Thyroid gland (tissue), 4 donors: Measurements from ENCODE around the gene TNNI3. TPM values are rescaled to one million over a fixed set of nuclear protein-coding genes. Genes with fewer than 3 reads are reported as not detected.

Experiments used
- DNase-seq, 2 donors: peaks; one replicate each; pipeline ENCODE4 v3.0.0-alpha.2; 2019
- H3K27ac ChIP-seq, 3 donors: fragments of 200-600 bp; sonication (generic); 1 replicate in 2 of 3; 2 replicates in 1 of 3; pipeline ENCODE4 v1.5.1; 2016 to 2019; ENCODE audit warnings: mild to moderate bottlenecking in 1 of 3, moderate library complexity in 1 of 3
- H3K27me3 ChIP-seq: fragments of 200-600 bp; sonication (generic); one replicate; pipeline ENCODE4 v1.5.1; 2019
- H3K36me3 ChIP-seq, 2 donors: fragments of 200-600 bp; sonication (generic); one replicate each; pipeline ENCODE4 v1.5.1; 2016 to 2019
- H3K4me1 ChIP-seq, 2 donors: fragments of 200-600 bp; sonication (generic); one replicate each; pipeline ENCODE4 v1.5.1; 2017 to 2019
- H3K4me3 ChIP-seq, 3 donors: fragments of 200-600 bp; sonication (generic); replicated peaks in 1 of 3; 1 replicate in 2 of 3; 2 replicates in 1 of 3; pipeline ENCODE4 v1.5.1; 2016; ENCODE audit warnings: mild to moderate bottlenecking in 1 of 3
- H3K9me3 ChIP-seq: fragments of 200-600 bp; sonication (generic); one replicate; pipeline ENCODE4 v1.5.1; 2017
- CTCF ChIP-seq, 6 experiments: fragments of 200-600 bp in 3 of 6; fragments of 450-650 bp in 3 of 6; sonication (generic) in 3 of 6; IDR thresholded peaks; one replicate each; pipeline ENCODE4 v1.5.1; 2016 to 2019; ENCODE audit warnings: antibody characterized with exemption in 6 of 6, mild to moderate bottlenecking in 2 of 6, inconsistent platforms in 1 of 6, moderate library complexity in 1 of 6
- POLR2A ChIP-seq, 2 donors: fragments of 450-650 bp; IDR thresholded peaks; one replicate each; pipeline ENCODE4 v1.6.1; 2017; ENCODE audit warnings: antibody characterized with exemption in 2 of 2, mild to moderate bottlenecking in 2 of 2, moderate library complexity in 1 of 2
- WGBS, 2 donors: methylation state at CpG; one replicate each; pipeline ENCODE4 v1.1.5; 2017; 5-methylcytosine and 5-hydroxymethylcytosine counted together
- intact Hi-C: fragments of 100-400 bp; cut with DNase I; formaldehyde crosslinking; loops from one replicate; pipeline ENCODE4 v1.15.1; 2023
- total RNA-seq, 4 donors: library from RNA; depleted of rRNA; stranded (reverse); fragments of >200 nt; gene quantifications; one replicate each; pipeline ENCODE4 v1.2.3, GENCODE V29; 2016

The TNNI3 gene
- total RNA-seq, 4 donors from 2014 or later: not detected

- no peak within 1 kb of the TSS for H3K27ac ChIP-seq
- H3K27me3 ChIP-seq: peaks cover 17% of the 10 kb centered on the region
- DNase-seq: no peak
- H3K4me3 ChIP-seq: no peak within 1 kb of the TSS
- H3K36me3 ChIP-seq: no peaks in the 10 kb centered on the region
- H3K9me3 ChIP-seq: no peaks in the 10 kb centered on the region
- TF ChIP-seq CTCF (IDR thresholded peaks at IDR 0.05) (no peak), POLR2A (IDR thresholded peaks at IDR 0.05) (no peak)
- peaks cover 0 to 7% of the 10 kb centered on the region in 2 donors for H3K4me1 ChIP-seq
- intact Hi-C loops: loop anchor here (10.0 kb wide), 1 partner anchor 475 kb away; the partner anchor contains the start of gene ZNF784
- 15 to 21% methylated on average over 15 to 18 of the region's 18 CpGs for WGBS, 2 donors
Observed at GRCh38 chr19:55149078-55150003, 8.2 kb downstream of the TNNI3 start, which contains the start of gene TNNT1. Gene TNNT1, minus strand, starts transcription at chr19:55149206. Its CDS starts 2,049 bp downstream, at chr19:55147157.

GRCh38 chr19:55147545-55148251 is 9.8 kb downstream of the TNNI3 start:
- WGBS, 2 donors: 9 to 27% methylated on average over 3 to 7 of the region's 9 CpGs
- Histone ChIP-seq H3K36me3 (no peaks in the 10 kb centered on the region), H3K4me1 (peaks cover 0 to 7% of the 10 kb centered on the region in 2 donors), H3K4me3 (no peak overlapping the region), H3K27me3 (peaks cover 22% of the 10 kb centered on the region), H3K9me3 (no peaks in the 10 kb centered on the region), H3K27ac (no peak overlapping the region)
- TF ChIP-seq POLR2A (IDR thresholded peaks at IDR 0.05) (no peak), CTCF (IDR thresholded peaks at IDR 0.05) (no peak)
- no peak for DNase-seq
- intact Hi-C loops: loop anchor here (10.0 kb wide), 1 partner anchor 477 kb away; the partner anchor contains the start of gene ZNF784

GRCh38 chr19:55146705-55147273 is 10.7 kb downstream of the TNNI3 start:
- no peaks in the 10 kb centered on the region for H3K9me3 ChIP-seq
- peaks cover 0 to 7% of the 10 kb centered on the region in 2 donors for H3K4me1 ChIP-seq
- WGBS, 2 donors: 0 to 3% methylated on average over 9 to 10 of the region's 27 CpGs
- DNase-seq: no peak
- intact Hi-C loops: loop anchor here (10.0 kb wide), 1 partner anchor 478 kb away; the partner anchor contains the start of gene ZNF784
- no peak overlapping the region for H3K4me3 ChIP-seq
- no peak overlapping the region for H3K27ac ChIP-seq
- peaks cover 25% of the 10 kb centered on the region for H3K27me3 ChIP-seq
- no peaks in the 10 kb centered on the region for H3K36me3 ChIP-seq
- TF ChIP-seq CTCF (IDR thresholded peaks at IDR 0.05) (no peak), POLR2A (IDR thresholded peaks at IDR 0.05) (no peak)

- H3K4me1 ChIP-seq: peaks cover 0 to 7% of the 10 kb centered on the region in 2 donors
- H3K4me3 ChIP-seq: no peak overlapping the region
- TF ChIP-seq POLR2A (IDR thresholded peaks at IDR 0.05) (no peak), CTCF (IDR thresholded peaks at IDR 0.05) (no peak)
- 7 to 8% methylated on average over 11 to 16 of the region's 41 CpGs for WGBS, 2 donors
- intact Hi-C loops: loop anchor here (10.0 kb wide), 1 partner anchor 479 kb away; the partner anchor contains the start of gene ZNF784
- no peak for DNase-seq
- H3K27me3 ChIP-seq: peaks cover 28% of the 10 kb centered on the region
- H3K27ac ChIP-seq: no peak overlapping the region
- H3K36me3 ChIP-seq: no peaks in the 10 kb centered on the region
- H3K9me3 ChIP-seq: no peaks in the 10 kb centered on the region
Observed at GRCh38 chr19:55146078-55146704, 11.3 kb downstream of the TNNI3 start.
